K562 (cell line): ENCODE results near the gene MYADML2. TPM values are rescaled to one million over a fixed set of nuclear protein-coding genes. Genes with fewer than 3 reads are reported as not detected.
A peak's percentile ranks its signal among the peaks of the same experiment; 100 is the strongest.

Experiments used
- ADNP ChIP-seq: fragments of 200-800 bp; sonication (Bioruptor generic); IDR thresholded peaks from 2 replicates; pipeline ENCODE4 v1.6.1; 2016; ENCODE audit warnings: missing genetic modification characterization, missing compliant biosample characterization
- E2F5 ChIP-seq: sonication (generic); formaldehyde crosslinking; IDR thresholded peaks from 2 replicates; pipeline ENCODE4 v1.8.0; 2022; ENCODE audit warnings: mild to moderate bottlenecking, missing genetic modification reagents
- ETV5 ChIP-seq: sonication (generic); formaldehyde crosslinking; IDR thresholded peaks from 2 replicates; pipeline ENCODE4 v1.4.0; 2020; ENCODE audit warnings: low read depth, mild to moderate bottlenecking, missing genetic modification reagents
- FOS ChIP-seq: IDR thresholded peaks from 3 replicates; pipeline ENCODE4 v1.6.1; 2011; ENCODE audit not compliant: insufficient read length; ENCODE audit errors: extremely low read depth
- FOXK2 ChIP-seq, 2 experiments: fragments of 450-650 bp; IDR thresholded peaks in 1 of 2; conservative IDR thresholded peaks in 1 of 2; 2 replicates each; pipeline ENCODE4 v1.6.1; 2016; ENCODE audit warnings: low read depth in 2 of 2, mild to moderate bottlenecking in 1 of 2
- KDM5B ChIP-seq: fragments of 200-600 bp; sonication (generic); IDR thresholded peaks from 2 replicates; pipeline ENCODE4 v1.6.1; 2012; ENCODE audit warnings: low read depth, mild to moderate bottlenecking, moderate library complexity, low read length, control low read depth, inconsistent platforms; ENCODE audit not compliant: insufficient replicate concordance
- KLF6 ChIP-seq: fragments of 250-450 bp; sonication (Bioruptor Pico); IDR thresholded peaks from 2 replicates; pipeline ENCODE4 v1.4.0; 2020; ENCODE audit warnings: mild to moderate bottlenecking, moderate library complexity, borderline replicate concordance
- MCM7 ChIP-seq, 2 experiments: fragments of 450-650 bp; IDR thresholded peaks; 2 replicates each; pipeline ENCODE4 v1.6.1; 2016 to 2018
- MXI1 ChIP-seq: IDR thresholded peaks from 2 replicates; pipeline ENCODE4 v1.6.1; 2011; ENCODE audit warnings: low read depth, mild to moderate bottlenecking, improper control_type of control experiment, low read length
- NCOR1 ChIP-seq: fragments of 450-650 bp; IDR thresholded peaks from 2 replicates; pipeline ENCODE4 v1.6.1; 2016; ENCODE audit warnings: mild to moderate bottlenecking, moderate library complexity
- PHF8 ChIP-seq: fragments of 200-600 bp; sonication (generic); IDR thresholded peaks from 2 replicates; pipeline ENCODE4 v1.6.1; 2012; ENCODE audit warnings: mixed run types, mild to moderate bottlenecking, inconsistent platforms, low read length, moderate library complexity, borderline replicate concordance
- PTRF ChIP-seq: fragments of 450-650 bp; IDR thresholded peaks from 2 replicates; pipeline ENCODE4 v1.6.1; 2016; ENCODE audit warnings: mild to moderate bottlenecking, missing genetic modification characterization, missing compliant biosample characterization
- RCOR1 ChIP-seq, 2 experiments: IDR thresholded peaks; 2 replicates each; pipeline ENCODE4 v1.6.1; 2012; ENCODE audit warnings: low read depth in 2 of 2, low read length in 2 of 2, borderline replicate concordance in 1 of 2, improper control_type of control experiment in 1 of 2
- SAFB2 ChIP-seq: fragments of 200-400 bp; formaldehyde crosslinking; IDR thresholded peaks from 2 replicates; pipeline ENCODE4 v1.6.1; 2018; ENCODE audit warnings: borderline replicate concordance, low read length, low read depth, moderate library complexity; ENCODE audit not compliant: severe bottlenecking
- THAP12 ChIP-seq: fragments of 250-450 bp; sonication (Bioruptor Pico); IDR thresholded peaks from 2 replicates; pipeline ENCODE4 v1.9.0; 2021; ENCODE audit warnings: mild to moderate bottlenecking, inconsistent platforms
- ZFP36 ChIP-seq: fragments of 150-350 bp; IDR thresholded peaks from 2 replicates; pipeline ENCODE4 v1.6.1; 2018; ENCODE audit warnings: low read length, low read depth; ENCODE audit not compliant: partially characterized antibody
- ZFP91 ChIP-seq: sonication (generic); formaldehyde crosslinking; IDR thresholded peaks from 2 replicates; pipeline ENCODE4 v1.8.0; 2022; ENCODE audit warnings: mild to moderate bottlenecking, missing genetic modification reagents
- ZFPM2 ChIP-seq: fragments of 250-450 bp; sonication (Bioruptor Pico); IDR thresholded peaks from 2 replicates; pipeline ENCODE4 v1.5.1; 2022; ENCODE audit warnings: mild to moderate bottlenecking
- ZNF146 ChIP-seq: IDR thresholded peaks from one replicate; pipeline ENCODE4 v1.6.1; 2018; ENCODE audit warnings: missing compliant biosample characterization; ENCODE audit not compliant: unreplicated experiment
- ZNF232 ChIP-seq: sonication (generic); formaldehyde crosslinking; IDR thresholded peaks from 2 replicates; pipeline ENCODE4 v1.8.0; 2022; ENCODE audit warnings: mild to moderate bottlenecking, missing genetic modification reagents
- ZNF449 ChIP-seq: fragments of 250-450 bp; sonication (Bioruptor Pico); IDR thresholded peaks from 2 replicates; pipeline ENCODE4 v1.8.0; 2022; ENCODE audit warnings: moderate library complexity, mild to moderate bottlenecking, inconsistent platforms
- polyA plus RNA-seq, 8 experiments: library from polyadenylated mRNA; depleted of rRNA in 4 of 8; stranded (reverse) in 5 of 8; unstranded in 3 of 8; fragments of >200 nt; fragmentation: Nextera tagmentation in 2 of 8; fragmentation: Illumina TruSeq in 1 of 8; extraction: Ambion mirVana in 2 of 8; extraction: Trizol in 1 of 8; gene quantifications; 2 replicates each; pipeline versions ENCODE4 v1.2.1 to v1.2.3, GENCODE V29; 2011 to 2014; ENCODE audit warnings: inconsistent platforms in 1 of 8, missing spikeins in 1 of 8
- total RNA-seq, 7 experiments: library from RNA; depleted of rRNA in 6 of 7; stranded (reverse); fragments of >200 nt in 6 of 7; fragmentation: Illumina TruSeq in 2 of 7; extraction: Trizol in 2 of 7; gene quantifications; 2 replicates each; pipeline versions ENCODE4 v1.2.1 to v1.2.3, GENCODE V29; 2011 to 2021; ENCODE audit warnings: low replicate concordance in 1 of 7

The MYADML2 gene
- total and polyA plus RNA-seq, 9 of the 15 experiments (the other 6 are each of a cell fraction or from before 2014, with no cell fraction given), result not detected

GRCh38 chr17:81923302-81924260 is 23.5 kb downstream of the MYADML2 start (continued):
- TF ChIP-seq ZFP91 (no peak), ZNF146 (CRISPR knock-in tag) (no peak), ZFPM2 (CRISPR knock-in tag) (no peak), ADNP (tag) (no peak), ZFP36 (no peak), KLF6 (no peak), ETV5 (CRISPR knock-in tag) (no peak), ZNF449 (CRISPR knock-in tag) (no peak), PHF8 (peak; percentile 19; the same call in 1 of the 2 replicates), SAFB2 (no peak), RCOR1 (IDR thresholded peaks at IDR 0.05; ENCODE audit: borderline replicate concordance in 1 of 2, low read depth in 2 of 2, low read length in 2 of 2) (peak in 1 of 2 experiments; percentile 73; a peak in 2 of 4 replicates), MCM7 (IDR thresholded peaks at IDR 0.05) (no peak), THAP12 (CRISPR knock-in tag) (0 out of 2 replicates have a peak, but pooled peaks have one; percentile 21), KDM5B (peak; percentile 57), FOS (no peak), NCOR1 (peak; percentile 69), E2F5 (CRISPR knock-in tag) (no peak), PTRF (tag) (no peak), MXI1 (peak; percentile 75; the same call in 1 of the 2 replicates), ZNF232 (CRISPR knock-in tag) (no peak), FOXK2 (conservative IDR thresholded peaks at IDR 0.05 in 1 of 2, IDR thresholded peaks at IDR 0.05 in 1 of 2; ENCODE audit: low read depth in 2 of 2) (0 out of 4 replicates have a peak, but pooled peaks of 1 of the 2 experiments have one; percentile 21)
